Measurements from ENCODE around the gene RAP1GDS1.

- TF ChIP-seq EZH2 (IDR thresholded peaks at IDR 0.05; ENCODE audit: insufficient read depth, poor library complexity, severe bottlenecking) (no peak), EZH2phosphoT487 (IDR thresholded peaks at IDR 0.05; ENCODE audit: insufficient read depth, low read depth) (no peak)
These were observed 145.6 kb downstream of the RAP1GDS1 start for GRCh38 chr4:98406819-98407218.
